Aorta (tissue), 5 donors: Measurements from ENCODE around the gene IFNA4. TPM values are rescaled to one million over a fixed set of nuclear protein-coding genes. Genes with fewer than 3 reads are reported as not detected.
A peak's percentile ranks its signal among the peaks of the same experiment; 100 is the strongest.
"Not testable (repeated sequence)": the region's sequence is repeated elsewhere in the genome, so short reads cannot be mapped to it uniquely, and the experiment has no call there.

Experiments
- ATAC-seq: fragments of 200-7000 bp; cut with Tn5 transposase; one replicate; pipeline ENCODE4 v1.9.1; 2022; ENCODE audit warnings: moderate library complexity; ENCODE audit not compliant: low FRiP score
- DNase-seq, 2 donors: peaks; one replicate each; pipeline ENCODE4 v3.0.0-alpha.2; 2020
- H3K27ac ChIP-seq, 2 donors: one replicate each; pipeline ENCODE4 v1.5.1; 2013; ENCODE audit warnings: low read length in 2 of 2, mild to moderate bottlenecking in 2 of 2, moderate library complexity in 2 of 2, control low read depth in 1 of 2, inconsistent platforms in 1 of 2, low read depth in 1 of 2
- H3K27me3 ChIP-seq, 2 donors: one replicate each; pipeline ENCODE4 v1.6.1; 2013; ENCODE audit warnings: control low read depth in 1 of 2, low read length in 1 of 2, mild to moderate bottlenecking in 1 of 2, moderate library complexity in 1 of 2; ENCODE audit not compliant: insufficient read depth in 2 of 2, control insufficient read depth in 1 of 2
- H3K36me3 ChIP-seq, 2 donors: one replicate each; pipeline ENCODE4 v1.6.1; 2013; ENCODE audit warnings: control low read depth in 1 of 2, low read length in 1 of 2, mild to moderate bottlenecking in 1 of 2; ENCODE audit not compliant: insufficient read depth in 2 of 2, control insufficient read depth in 1 of 2
- H3K4me1 ChIP-seq, 2 donors: one replicate each; pipeline ENCODE4 v1.6.1; 2013; ENCODE audit warnings: low read length in 2 of 2, control low read depth in 1 of 2, mild to moderate bottlenecking in 1 of 2, moderate library complexity in 1 of 2; ENCODE audit not compliant: insufficient read depth in 2 of 2, control insufficient read depth in 1 of 2
- H3K4me3 ChIP-seq, 2 donors: one replicate each; pipeline ENCODE4 v1.5.1; 2013; ENCODE audit warnings: low read length in 2 of 2, control low read depth in 1 of 2, mild to moderate bottlenecking in 1 of 2
- H3K9me3 ChIP-seq: one replicate; pipeline ENCODE4 v1.6.1; 2013; ENCODE audit warnings: mild to moderate bottlenecking, low read length; ENCODE audit not compliant: control insufficient read depth
- WGBS, 2 donors: extraction: QIAGEN DNeasy Blood & Tissue Kit; methylation state at CpG; one replicate each; pipeline ENCODE4 v1.1.7; 2013; 5-methylcytosine and 5-hydroxymethylcytosine counted together
- intact Hi-C, 2 donors: fragments of 100-400 bp; cut with DNase I; formaldehyde crosslinking; loops; one replicate each; pipeline versions ENCODE4 v1.14.2 to v1.15.0; 2022
- polyA plus RNA-seq, 2 donors: library from polyadenylated mRNA; stranded (reverse); fragments of 200-250 nt; gene quantifications; one replicate each; pipeline ENCODE4 v1.2.3, GENCODE V29; 2013
- total RNA-seq, 2 donors: library from RNA; stranded (reverse); fragmentation: NEBNext Ultra II Directional; extraction: Animal tissue kit (Norgen Biotek cat#: 25700); gene quantifications; one replicate each; pipeline ENCODE4 v1.2.1, GENCODE V29; 2021
- donor health status: healthy with polysubstance abuse.
- donor health status: Bipolar disorder and iron deficiency.
- donor health status: DM: no; HTN: no; CAD: no.
- donor health status: DM: no; HTN: no; CAD: no.
- donor health status: DM: yes; HTN: yes; CAD: no.

Gene IFNA4
- total and polyA plus RNA-seq, 4 donors: not detected

DNA sequence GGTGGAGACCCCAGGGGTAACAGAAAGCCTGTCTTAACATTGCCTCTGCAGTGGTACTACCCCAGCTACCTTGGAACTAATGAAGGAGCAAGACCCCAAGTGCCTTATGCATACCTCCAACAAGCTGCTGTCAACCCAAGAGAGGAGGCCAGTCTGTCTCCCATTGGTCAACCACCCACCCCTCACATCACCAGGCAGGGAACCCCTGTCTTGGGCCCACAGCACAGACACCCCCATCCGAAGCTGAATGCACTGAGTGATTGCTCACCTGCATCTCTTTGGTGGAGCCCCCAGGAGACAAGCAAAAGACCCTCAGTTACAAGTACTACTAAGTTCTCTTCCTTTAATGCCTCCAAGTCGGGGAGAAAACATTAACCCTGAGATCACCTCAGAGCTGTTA lies 24.8 kb upstream of the IFNA4 start:
- intact Hi-C loops, H3K27ac ChIP-seq, H3K36me3 ChIP-seq, H3K4me1 ChIP-seq, H3K27me3 ChIP-seq, H3K9me3 ChIP-seq, H3K4me3 ChIP-seq, ATAC-seq: not testable (repeated sequence)
- peak in 1 of 2 donors; percentile 17 for DNase-seq
- 67 to 76% methylated on average over 2 of the region's 2 CpGs for WGBS, 2 donors

DNA sequence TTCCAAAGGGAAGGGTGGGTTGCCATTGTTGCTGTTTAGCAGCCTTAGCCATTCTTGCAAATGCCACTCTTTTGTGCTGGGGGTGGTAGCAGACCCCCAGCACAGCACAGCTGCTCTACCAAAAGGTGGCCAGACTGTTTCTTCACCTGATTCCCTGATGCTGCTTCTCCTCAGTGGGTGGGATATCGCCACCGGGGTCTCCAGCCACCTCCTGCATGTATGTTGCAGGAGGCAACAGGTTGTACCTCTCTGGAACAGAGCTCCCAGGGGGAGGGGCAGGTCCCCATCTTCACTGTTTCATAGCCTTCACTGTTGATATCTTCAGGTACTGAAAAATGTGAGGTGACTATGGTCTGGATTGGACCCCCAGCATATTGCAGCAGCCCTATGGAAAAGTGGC lies 23.4 kb upstream of the IFNA4 start:
- H3K4me3 ChIP-seq, H3K27me3 ChIP-seq, H3K36me3 ChIP-seq, intact Hi-C loops, H3K27ac ChIP-seq, H3K9me3 ChIP-seq, ATAC-seq, H3K4me1 ChIP-seq: not testable (repeated sequence)
- 90 to 94% methylated on average over 2 of the region's 2 CpGs for WGBS, 2 donors
- DNase-seq: peak in 1 of 2 donors; percentile 45

DNA sequence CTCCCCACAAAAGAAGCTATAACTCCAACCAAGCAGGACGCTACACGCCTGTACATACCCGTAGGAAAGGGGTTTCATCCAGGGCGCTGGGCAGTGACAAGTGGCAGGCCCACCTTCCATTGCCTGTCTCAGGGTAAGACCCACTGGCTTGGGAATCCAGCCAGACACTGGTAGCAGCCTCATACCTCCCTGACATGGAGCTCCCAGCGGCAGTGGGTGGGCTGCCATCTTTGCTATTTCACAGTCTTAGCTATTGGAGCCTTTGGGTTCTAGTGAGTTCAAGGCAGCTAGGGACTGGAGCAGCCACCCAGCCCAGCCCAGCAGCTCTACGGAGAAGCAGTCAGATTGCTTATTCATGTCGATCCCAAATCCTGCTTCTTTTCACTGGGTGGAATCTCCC lies 22.9 kb upstream of the IFNA4 start:
- intact Hi-C loops: no loop called here
- H3K36me3 ChIP-seq: no peaks in the 10 kb centered on the region
- H3K4me3 ChIP-seq: no peak overlapping the region
- H3K27ac ChIP-seq: no peak overlapping the region
- no peaks in the 10 kb centered on the region for H3K27me3 ChIP-seq
- WGBS, 2 donors: 90 to 92% methylated on average over 7 of the region's 7 CpGs
- H3K9me3 ChIP-seq: no peaks in the 10 kb centered on the region
- H3K4me1 ChIP-seq: no peaks in the 10 kb centered on the region
- DNase-seq (peak in 1 of 2 donors; percentile 41), ATAC-seq (no peak)

DNA sequence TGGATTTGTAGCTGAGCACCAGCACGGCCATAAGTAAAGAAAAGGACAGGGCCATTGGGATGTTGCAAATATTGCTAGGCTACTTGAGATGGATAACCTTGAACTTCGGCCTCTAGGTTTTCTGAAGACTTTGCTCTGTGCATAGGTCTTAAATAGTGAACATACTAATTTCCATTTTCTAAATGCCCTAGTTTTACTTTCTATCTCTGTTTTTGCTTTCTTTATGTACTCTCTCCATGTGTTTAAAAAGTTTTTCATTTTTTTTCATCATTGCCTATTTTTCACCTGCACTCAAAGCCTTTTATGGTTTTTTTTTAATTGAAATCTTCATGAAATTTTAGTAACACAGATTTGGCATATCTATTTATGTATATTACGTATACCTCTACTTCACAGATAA lies 19.7 kb upstream of the IFNA4 start, which contains the start of gene IFNA10:
IFNA10 (minus strand) TSS at position 101 of the 400 bp plus-strand sequence; CDS start at position 55, 46 bp downstream.
- H3K27me3 ChIP-seq, ATAC-seq, H3K4me1 ChIP-seq, H3K9me3 ChIP-seq, H3K27ac ChIP-seq, DNase-seq, H3K36me3 ChIP-seq, H3K4me3 ChIP-seq, intact Hi-C loops: not testable (repeated sequence)
- 75 to 81% methylated on average over 3 of the region's 3 CpGs for WGBS, 2 donors

DNA sequence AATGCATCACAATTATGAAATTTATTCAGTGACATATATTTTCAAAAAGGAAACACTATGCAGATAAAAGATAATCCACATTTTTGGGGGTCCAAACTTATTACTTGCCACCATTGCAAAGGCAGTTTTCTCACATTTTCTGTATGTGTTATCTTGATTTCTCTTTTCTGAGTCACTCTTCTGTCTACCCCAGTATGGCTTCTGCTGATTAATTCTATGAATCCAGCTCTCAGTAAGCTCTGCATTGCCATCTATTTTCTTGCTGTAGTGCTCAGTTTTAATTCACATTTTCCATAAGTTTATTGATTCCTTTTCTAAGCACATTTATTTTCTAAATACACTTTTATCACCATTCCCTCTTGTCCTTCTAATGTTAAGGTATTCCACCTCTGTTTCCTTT lies 17.8 kb upstream of the IFNA4 start:
- no peak for DNase-seq
- Histone ChIP-seq H3K9me3 (peaks cover 2% of the 10 kb centered on the region), H3K27me3 (no peaks in the 10 kb centered on the region), H3K4me3 (no peak overlapping the region), H3K36me3 (no peaks in the 10 kb centered on the region), H3K27ac (no peak overlapping the region), H3K4me1 (no peaks in the 10 kb centered on the region)
- intact Hi-C loops: no loop called here
- no peak for ATAC-seq

DNA sequence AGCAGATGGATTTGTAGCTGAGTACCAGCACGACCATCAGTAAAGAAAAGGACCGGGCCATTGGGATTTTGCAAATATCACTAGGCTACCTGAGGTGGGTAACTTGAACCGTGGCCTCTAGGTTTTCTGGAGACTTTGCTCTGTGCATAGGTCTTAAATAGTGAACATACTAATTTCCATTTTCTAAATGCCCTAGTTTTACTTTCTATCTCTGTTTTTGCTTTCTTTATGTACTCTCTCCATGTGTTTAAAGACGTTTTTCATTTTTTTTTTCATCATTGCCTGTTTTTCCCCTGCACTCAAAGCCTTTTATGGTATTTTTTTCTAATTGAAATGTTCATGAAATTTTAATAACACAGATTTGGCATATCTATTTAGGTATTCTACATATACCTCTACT lies 14.7 kb upstream of the IFNA4 start, which contains the start of gene IFNA7:
IFNA7 (minus strand) TSS at position 101 of the 400 bp plus-strand sequence; CDS start at position 61, 40 bp downstream.
- H3K4me1 ChIP-seq, H3K36me3 ChIP-seq, DNase-seq, H3K4me3 ChIP-seq, intact Hi-C loops, ATAC-seq, H3K27ac ChIP-seq, H3K9me3 ChIP-seq, H3K27me3 ChIP-seq: not testable (repeated sequence)
- 53 to 63% methylated on average over 4 of the region's 4 CpGs for WGBS, 2 donors

DNA sequence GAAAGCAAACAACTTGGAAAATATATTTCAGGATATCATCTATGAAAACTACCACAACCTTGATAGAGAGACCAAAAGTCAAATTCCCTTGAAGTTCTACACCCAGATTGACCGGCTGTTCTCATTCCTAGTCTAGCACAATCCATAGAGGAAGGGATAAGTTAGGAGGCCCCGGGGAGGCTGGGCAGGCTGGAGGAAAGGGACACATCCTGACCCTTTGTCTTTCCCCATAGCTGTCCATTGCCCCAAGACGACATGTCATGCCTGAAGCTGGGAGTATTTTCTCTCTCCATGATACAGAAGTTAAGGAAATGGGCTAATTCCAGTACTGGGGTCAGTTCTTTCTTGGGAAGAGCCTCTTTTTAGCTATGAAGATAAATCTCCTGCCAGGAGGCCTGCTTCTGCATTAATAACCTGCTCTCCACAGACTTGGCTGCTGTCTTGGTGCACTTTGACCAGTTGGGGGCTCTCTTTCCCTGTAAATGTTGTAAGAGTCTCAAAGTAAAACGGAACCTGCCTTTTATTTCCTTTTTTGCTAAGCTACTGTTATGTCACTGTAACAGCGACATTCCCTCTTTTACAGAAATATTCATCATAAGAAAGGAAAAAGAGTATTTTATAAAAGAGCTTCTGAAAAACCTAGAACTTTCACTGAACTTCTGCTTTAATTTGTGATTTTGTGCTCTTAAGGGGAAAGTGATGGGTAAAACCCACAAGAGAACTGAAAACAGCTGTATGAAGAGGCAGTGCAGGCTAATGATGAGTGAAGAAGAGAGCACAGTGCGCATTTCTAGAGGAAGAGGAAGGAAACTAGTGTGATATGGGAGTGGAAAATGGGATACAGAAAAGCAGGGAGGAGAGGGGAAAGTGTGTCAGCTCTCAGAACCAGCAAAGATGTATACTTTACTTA lies 7.7 kb upstream of the IFNA4 start:
- intact Hi-C loops: loop anchor here in 1 of 2 donors (10.0 kb wide), 1 partner anchor 600 kb away; no protein-coding TSS in a partner anchor
- not testable (repeated sequence) for DNase-seq, H3K36me3 ChIP-seq, H3K27me3 ChIP-seq, H3K9me3 ChIP-seq, H3K4me1 ChIP-seq, ATAC-seq, H3K4me3 ChIP-seq, H3K27ac ChIP-seq
- WGBS, 2 donors: 25 to 36% methylated on average over 6 of the region's 6 CpGs

DNA sequence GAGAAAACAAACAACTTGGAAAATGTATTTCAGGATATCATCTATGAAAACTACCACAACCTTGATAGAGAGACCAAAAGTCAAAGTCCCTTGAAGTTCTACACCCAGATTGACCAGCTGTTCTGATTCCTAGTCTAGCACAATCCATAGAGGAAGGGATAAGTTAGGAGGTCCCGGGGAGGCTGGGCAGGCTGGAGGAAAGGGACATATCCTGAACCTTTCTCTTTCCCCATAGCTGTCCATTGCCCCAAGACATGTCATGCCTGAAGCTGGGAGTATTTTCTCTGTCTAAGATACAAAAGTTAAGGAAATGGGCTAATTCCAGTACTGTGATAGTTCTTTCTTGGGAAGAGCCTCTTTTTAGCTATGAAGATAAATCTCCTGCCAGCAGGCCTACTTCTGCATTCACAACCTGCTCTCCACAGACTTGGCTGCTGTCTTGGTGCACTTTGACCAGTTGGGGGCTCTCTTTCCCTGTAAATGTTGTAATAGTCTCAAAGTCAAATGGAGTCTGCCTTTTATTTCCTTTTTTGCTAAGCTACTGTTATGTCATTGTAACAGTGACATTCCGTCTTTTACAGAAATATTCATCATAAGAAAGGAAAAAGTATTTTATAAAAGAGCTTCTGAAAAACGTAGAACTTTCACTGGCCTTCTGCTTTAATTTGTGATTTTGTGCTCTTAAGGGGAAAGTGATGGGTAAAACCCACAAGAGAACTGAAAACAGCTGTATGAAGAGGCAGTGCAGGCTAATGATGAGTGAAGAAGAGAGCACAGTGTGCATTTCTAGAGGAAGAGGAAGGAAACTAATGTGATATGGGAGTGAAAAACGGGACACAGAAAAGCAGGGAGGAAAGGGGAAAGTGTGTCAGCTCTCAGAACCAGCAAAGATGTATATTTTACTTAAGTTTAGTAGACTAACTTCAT lies 4.3 kb downstream of the IFNA4 start:
- H3K9me3 ChIP-seq, H3K36me3 ChIP-seq, H3K4me1 ChIP-seq, H3K4me3 ChIP-seq, ATAC-seq, H3K27ac ChIP-seq, H3K27me3 ChIP-seq, intact Hi-C loops, DNase-seq: not testable (repeated sequence)
- WGBS, 2 donors: 31 to 32% methylated on average over 4 of the region's 4 CpGs
